HEK293T (cell line): ENCODE data around the gene DELE1.

ENCODE experiments used
- ARNT ChIP-seq: fragments of 450-650 bp; IDR thresholded peaks from 2 replicates; pipeline ENCODE4 v1.6.1; 2017; ENCODE audit warnings: mild to moderate bottlenecking
- ELF4 ChIP-seq: fragments of 450-650 bp; IDR thresholded peaks from 2 replicates; pipeline ENCODE4 v1.6.1; 2017; ENCODE audit warnings: antibody characterized with exemption
- FOXK2 ChIP-seq: fragments of 450-650 bp; IDR thresholded peaks from 2 replicates; pipeline ENCODE4 v1.6.1; 2016; ENCODE audit warnings: mild to moderate bottlenecking
- FOXM1 ChIP-seq: fragments of 450-650 bp; IDR thresholded peaks from 2 replicates; pipeline ENCODE4 v1.6.1; 2017; ENCODE audit warnings: mild to moderate bottlenecking, borderline replicate concordance
- SP1 ChIP-seq: fragments of 450-650 bp; IDR thresholded peaks from 2 replicates; pipeline ENCODE4 v1.6.1; 2017

GRCh38 chr5:141906517-141906916 is 17.2 kb upstream of the DELE1 start:
- TF ChIP-seq ELF4 (no peak), ARNT (no peak), SP1 (no peak), FOXK2 (no peak), FOXM1 (no peak)
